GM21717 (cell line): ENCODE measurements around the gene SERF1B.
"Not testable (repeated sequence)": the region's sequence is repeated elsewhere in the genome, so short reads cannot be mapped to it uniquely, and the experiment has no call there.

Experiments used
- ATAC-seq: cut with Tn5 transposase; IDR thresholded peaks from one replicate; pipeline ENCODE4 v1.9.1; 2021; ENCODE audit warnings: mild to moderate bottlenecking, moderate library complexity; ENCODE audit not compliant: unreplicated experiment

The SERF1B gene

DNA sequence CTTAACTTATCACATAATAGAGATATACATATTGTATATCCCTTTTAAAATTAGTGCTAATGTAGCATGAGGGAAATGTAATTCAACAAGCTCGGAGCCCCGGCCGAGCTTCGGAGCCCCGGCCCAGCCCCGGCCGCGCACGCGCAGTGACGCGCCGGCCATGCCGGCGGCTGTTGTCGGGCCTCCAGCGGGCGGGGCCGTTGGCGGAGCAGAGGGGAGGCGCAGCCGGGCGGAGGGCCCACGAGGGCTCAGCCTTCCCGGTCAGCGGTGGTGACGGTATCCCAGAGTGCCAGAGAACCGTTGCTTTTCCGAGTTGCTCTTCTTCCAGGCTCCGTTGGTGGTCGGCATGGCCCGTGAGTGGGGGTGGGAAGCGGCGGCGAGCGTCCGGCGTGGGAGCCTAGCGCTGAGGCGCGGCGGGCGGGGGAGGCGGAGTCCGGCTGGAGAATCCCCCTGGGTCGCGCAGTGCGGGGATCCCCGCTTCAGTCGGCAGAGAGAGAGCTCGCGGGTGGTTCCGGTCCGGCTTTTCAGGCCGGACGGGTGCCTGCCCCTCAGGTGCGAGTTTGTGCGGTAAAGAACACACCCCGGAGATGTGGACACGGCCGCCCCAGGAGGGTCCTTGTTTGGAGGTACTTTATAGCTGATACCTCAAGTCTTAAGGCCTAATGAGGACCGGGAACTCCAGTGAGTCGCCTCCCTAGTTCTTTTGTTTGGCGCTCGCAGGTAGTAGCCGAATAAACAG lies at the start of gene SERF1B:
TSS of gene SERF1B (plus strand) at position 146 of the 739 bp plus-strand sequence. CDS start at position 347, 201 bp downstream.
- ATAC-seq, result peak; percentile 91

DNA sequence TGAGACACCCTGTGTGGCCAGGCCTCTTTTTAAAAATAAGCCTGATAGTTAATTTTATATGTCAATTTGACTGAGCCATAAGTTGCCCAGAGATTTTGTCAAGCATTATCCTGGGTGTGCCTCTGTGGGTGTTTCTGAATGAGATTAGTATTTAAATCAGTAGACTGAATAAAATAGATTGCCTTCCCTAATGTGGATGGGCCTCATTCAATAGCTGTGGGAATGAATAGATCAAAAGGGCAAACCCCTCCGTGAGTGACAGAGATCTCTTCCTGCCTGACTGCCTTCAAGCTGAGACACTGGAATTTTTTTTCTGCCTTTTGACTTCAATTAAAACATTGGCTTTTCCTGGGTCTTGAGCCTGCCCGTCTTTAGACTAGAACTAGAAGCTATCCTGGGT lies 33.3 kb upstream of the SERF1B start:
- ATAC-seq, result not testable (repeated sequence)

- ATAC-seq, result not testable (repeated sequence)
These were observed 29.5 kb upstream of the SERF1B start for GRCh38 chr5:69995535-69995934.

- ATAC-seq, result not testable (repeated sequence)
These were observed 4.4 kb upstream of the SERF1B start for GRCh38 chr5:70020660-70021059.

DNA sequence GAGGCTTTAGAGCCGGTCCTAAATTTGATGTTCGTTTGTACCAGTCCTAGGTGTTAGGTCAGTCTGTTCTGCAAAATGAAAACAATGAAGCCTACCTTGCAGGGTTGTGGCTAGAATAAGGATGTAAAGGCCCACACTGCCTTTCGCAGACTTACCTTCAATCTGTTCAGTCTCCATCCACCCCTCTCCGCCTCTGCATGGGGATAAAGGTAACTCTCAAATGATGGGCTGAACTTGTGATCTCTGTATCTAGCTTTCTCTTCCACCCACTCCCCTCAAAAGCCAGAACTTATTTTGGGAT lies 744 bp downstream of the SERF1B start:
- not testable (repeated sequence) for ATAC-seq

- ATAC-seq, result not testable (repeated sequence)
These were observed 6.2 kb downstream of the SERF1B start for GRCh38 chr5:70031204-70031603.

- not testable (repeated sequence) for ATAC-seq
These were observed 16.4 kb downstream of the SERF1B start for GRCh38 chr5:70041411-70041810.

- not testable (repeated sequence) for ATAC-seq
These were observed 24.7 kb downstream of the SERF1B start for GRCh38 chr5:70049790-70050142.

DNA sequence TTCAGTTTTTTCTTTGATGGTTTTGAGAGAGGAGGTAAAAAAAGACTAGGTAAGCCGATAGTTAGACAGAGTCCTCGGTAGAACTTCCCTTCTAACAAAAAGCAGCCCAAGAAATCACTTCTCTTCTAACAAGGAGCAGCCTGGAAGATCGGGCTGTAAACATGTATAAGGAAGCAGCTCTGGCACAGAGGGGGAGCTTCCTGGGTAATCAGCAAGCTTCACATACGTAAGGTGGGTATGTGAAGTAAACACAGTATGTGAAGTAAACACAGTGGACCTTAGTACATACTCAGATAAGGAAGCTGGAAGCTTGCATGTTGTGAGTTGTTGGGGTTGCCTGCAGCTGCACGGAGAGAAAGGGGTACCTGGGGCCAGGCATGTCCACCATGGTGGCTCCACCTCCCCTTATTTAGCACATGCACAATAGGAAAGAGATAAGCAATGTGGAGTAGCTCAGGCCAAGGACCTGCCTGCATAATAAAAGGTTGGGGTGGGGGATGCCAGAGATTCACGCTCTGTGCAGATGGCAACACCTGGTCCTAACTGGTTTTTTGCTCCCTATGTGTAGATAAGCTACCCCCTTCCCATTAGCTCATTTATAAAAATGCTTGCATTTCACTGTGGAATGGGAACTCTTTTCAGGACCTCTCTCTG lies 31.4 kb downstream of the SERF1B start:
- not testable (repeated sequence) for ATAC-seq

- ATAC-seq, result not testable (repeated sequence)
These were observed 32.1 kb downstream of the SERF1B start for GRCh38 chr5:70057140-70057539.

GRCh38 chr5:70077632-70078031 lies 52.6 kb downstream of the SERF1B start:
- ATAC-seq, result not testable (repeated sequence)

DNA sequence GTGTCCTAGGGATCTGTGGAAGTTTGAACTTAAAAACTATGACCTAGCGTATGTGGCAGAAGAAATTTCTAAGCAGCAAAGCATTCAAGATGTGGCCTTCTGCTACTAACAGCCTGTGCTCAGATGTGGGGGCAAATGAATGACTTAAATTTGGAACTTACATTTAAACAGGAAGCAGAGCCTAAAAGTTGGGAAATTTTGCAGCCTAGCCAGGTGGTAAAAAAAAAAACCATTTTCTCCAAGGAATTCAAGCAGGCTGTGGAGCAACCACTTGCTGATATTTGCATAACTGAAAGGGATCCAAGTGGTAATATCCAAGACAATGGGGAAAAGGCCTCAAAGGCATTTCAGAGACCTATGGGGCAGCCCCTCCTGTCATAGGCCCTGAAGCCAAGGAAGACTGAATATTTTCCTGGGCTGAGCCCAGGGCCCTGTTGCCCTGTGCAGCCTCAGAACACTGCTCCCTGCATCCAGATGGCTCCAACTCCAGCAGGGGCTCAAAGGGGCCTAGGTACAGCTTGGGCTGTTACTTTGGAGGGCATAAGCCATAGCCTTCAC lies 63.9 kb downstream of the SERF1B start:
- not testable (repeated sequence) for ATAC-seq

- ATAC-seq, result not testable (repeated sequence)
These were observed 66.7 kb downstream of the SERF1B start for GRCh38 chr5:70091776-70092175.
